HepG2 (cell line): Measurements from ENCODE around the gene TGM4. TPM values are rescaled to one million over a fixed set of nuclear protein-coding genes. Genes with fewer than 3 reads are reported as not detected.

ENCODE experiments used
- ATAC-seq: fragments of 200-7000 bp; cut with Tn5 transposase; 3 replicates; pipeline ENCODE4 v1.9.1; 2020; ENCODE audit warnings: mild to moderate bottlenecking, moderate library complexity
- BruUV-seq: library from RNA; stranded (reverse); fragments of 400-500 nt; replicated peaks from 2 replicates; lab custom pipeline; 2021; lab: Mats Ljungman, UMichigan
- CTCF ChIA-PET: fragments of 300-600 bp; formaldehyde crosslinking; extraction: SDS; loops from one replicate; lab custom pipeline; 2021; ENCODE audit warnings: low total read pairs, inconsistent platforms, low intra/inter-chr PET ratio; lab: Yijun Ruan, JAX
- POLR2A ChIA-PET: fragments of 350-600 bp; sonication (Branson Sonifier 250); formaldehyde crosslinking; loops from one replicate; lab custom pipeline; 2020; ENCODE audit warnings: antibody characterized with exemption, inconsistent platforms; lab: Yijun Ruan, JAX
- DNase-seq: peaks from one replicate; pipeline ENCODE4 v3.0.0-alpha.2; 2015; ENCODE audit warnings: low spot score
- FAIRE-seq: peaks from 3 replicates; lab custom pipeline; 2011; peaks lifted over from hg19 to GRCh38; lab: Jason Lieb, UNC
- H2AFZ ChIP-seq: one replicate; pipeline ENCODE4 v1.6.1; 2011; ENCODE audit warnings: low read length, inconsistent platforms
- H3K27ac ChIP-seq: fragments of 300-600 bp; 3 replicates; pipeline ENCODE4 v1.8.0; 2011; ENCODE audit warnings: mixed run types, mild to moderate bottlenecking, mixed read lengths, low read length, inconsistent platforms; ENCODE audit not compliant: insufficient read depth; ENCODE audit errors: extremely low read length
- H3K27me3 ChIP-seq, 2 experiments: fragments of 200-600 bp in 1 of 2; 2 replicates in 1 of 2; 3 replicates in 1 of 2; pipeline versions ENCODE4 v1.6.0 to v1.8.0; 2011; ENCODE audit warnings: low read length in 2 of 2, mild to moderate bottlenecking in 2 of 2, moderate library complexity in 2 of 2, inconsistent platforms in 1 of 2; ENCODE audit not compliant: insufficient read depth in 2 of 2, control insufficient read depth in 1 of 2
- H3K36me3 ChIP-seq, 2 experiments: fragments of 200-600 bp in 1 of 2; replicated peaks in 1 of 2; 2 replicates in 1 of 2; 3 replicates in 1 of 2; pipeline versions ENCODE4 v1.5.1 to v1.8.0; 2011; ENCODE audit warnings: low read length in 2 of 2, inconsistent platforms in 1 of 2; ENCODE audit not compliant: insufficient read depth in 2 of 2, control insufficient read depth in 1 of 2
- H3K4me1 ChIP-seq: 2 replicates; pipeline ENCODE4 v1.5.1; 2012; ENCODE audit warnings: low read length, inconsistent platforms; ENCODE audit not compliant: insufficient read depth
- H3K4me2 ChIP-seq: 2 replicates; pipeline ENCODE4 v1.6.0; 2011; ENCODE audit warnings: low read depth, low read length, inconsistent platforms
- H3K4me3 ChIP-seq, 3 experiments: fragments of 200-600 bp in 1 of 3; sonication (generic), shearing (Covaris generic) in 1 of 3; replicated peaks in 1 of 3; 2 replicates each; pipeline ENCODE4 v1.5.1; 2011 to 2016; ENCODE audit warnings: low read length in 3 of 3, inconsistent platforms in 2 of 3, low read depth in 2 of 3, mild to moderate bottlenecking in 2 of 3, control low read depth in 1 of 3, mixed read lengths in 1 of 3; ENCODE audit not compliant: insufficient read depth in 1 of 3
- H3K79me2 ChIP-seq: one replicate; pipeline ENCODE4 v1.6.1; 2011; ENCODE audit warnings: low read length, inconsistent platforms; ENCODE audit not compliant: insufficient read depth
- H3K9ac ChIP-seq: 2 replicates; pipeline ENCODE4 v1.6.0; 2011; ENCODE audit warnings: mild to moderate bottlenecking, low read depth, low read length, inconsistent platforms; ENCODE audit not compliant: insufficient read depth
- H3K9me3 ChIP-seq: 2 replicates; pipeline ENCODE4 v1.5.1; 2012; ENCODE audit warnings: mild to moderate bottlenecking, low read length
- H4K20me1 ChIP-seq: 2 replicates; pipeline ENCODE4 v1.6.0; 2011; ENCODE audit warnings: inconsistent platforms, mild to moderate bottlenecking, low read length, moderate library complexity; ENCODE audit not compliant: insufficient read depth
- BRD4 ChIP-seq: sonication (generic); formaldehyde crosslinking; IDR thresholded peaks from 2 replicates; pipeline ENCODE4 v1.4.0; 2020; ENCODE audit warnings: missing genetic modification reagents
- FOXK1 ChIP-seq: sonication (generic); formaldehyde crosslinking; IDR thresholded peaks from 2 replicates; pipeline ENCODE4 v1.4.0; 2020; ENCODE audit warnings: low read depth, missing genetic modification reagents, borderline replicate concordance
- FOXO4 ChIP-seq: sonication (generic); formaldehyde crosslinking; conservative IDR thresholded peaks from 2 replicates; pipeline ENCODE4 v1.8.1; 2023; ENCODE audit warnings: missing genetic modification reagents
- HDAC6 ChIP-seq: fragments of 200-600 bp; sonication (generic); IDR thresholded peaks from 2 replicates; pipeline ENCODE4 v1.7.0; 2017; ENCODE audit warnings: mild to moderate bottlenecking, antibody characterized with exemption, low read length, low read depth
- HMG20A ChIP-seq: IDR thresholded peaks from 2 replicates; pipeline ENCODE4 v1.6.1; 2016; ENCODE audit warnings: borderline replicate concordance
- IKZF4 ChIP-seq: sonication (generic); formaldehyde crosslinking; IDR thresholded peaks from 2 replicates; pipeline ENCODE4 v1.5.1; 2020; ENCODE audit warnings: borderline replicate concordance, mild to moderate bottlenecking, low read depth, missing genetic modification reagents; ENCODE audit errors: not compliant biosample characterization
- JUN ChIP-seq: sonication (generic); formaldehyde crosslinking; IDR thresholded peaks from 2 replicates; pipeline ENCODE4 v1.4.0; 2020; ENCODE audit warnings: mild to moderate bottlenecking, missing genetic modification reagents
- JUNB ChIP-seq: sonication (generic); formaldehyde crosslinking; IDR thresholded peaks from 2 replicates; pipeline ENCODE4 v1.8.0; 2022; ENCODE audit warnings: missing genetic modification reagents, mild to moderate bottlenecking, borderline replicate concordance
- LBX2 ChIP-seq: sonication (generic); formaldehyde crosslinking; IDR thresholded peaks from 2 replicates; pipeline ENCODE4 v1.5.0; 2020; ENCODE audit warnings: missing genetic modification reagents, mild to moderate bottlenecking, borderline replicate concordance
- MBD4 ChIP-seq: IDR thresholded peaks from 2 replicates; pipeline ENCODE4 v1.6.1; 2012; ENCODE audit warnings: low read length, inconsistent platforms, borderline replicate concordance
- MBNL3 ChIP-seq: fragments of 250-450 bp; sonication (Bioruptor Pico); conservative IDR thresholded peaks from 2 replicates; pipeline ENCODE4 v1.8.0; 2022; ENCODE audit warnings: mild to moderate bottlenecking, inconsistent platforms
- MED8 ChIP-seq: sonication (generic); formaldehyde crosslinking; IDR thresholded peaks from 2 replicates; pipeline ENCODE4 v1.8.1; 2023; ENCODE audit warnings: mild to moderate bottlenecking, missing genetic modification reagents; ENCODE audit not compliant: insufficient replicate concordance
- NBN ChIP-seq: fragments of 450-650 bp; conservative IDR thresholded peaks from 2 replicates; pipeline ENCODE4 v1.6.1; 2017
- PAX8 ChIP-seq: sonication (generic); formaldehyde crosslinking; IDR thresholded peaks from 2 replicates; pipeline ENCODE4 v1.8.0; 2022; ENCODE audit warnings: mild to moderate bottlenecking, missing genetic modification reagents, borderline replicate concordance
- RARA ChIP-seq: IDR thresholded peaks from 2 replicates; pipeline ENCODE4 v1.6.1; 2016; ENCODE audit warnings: missing genetic modification reagents, missing compliant biosample characterization
- RXRB ChIP-seq: IDR thresholded peaks from 2 replicates; pipeline ENCODE4 v1.6.1; 2016; ENCODE audit warnings: borderline replicate concordance, missing genetic modification reagents, missing compliant biosample characterization
- TCF7L2 ChIP-seq: IDR thresholded peaks from 2 replicates; pipeline ENCODE4 v1.6.1; 2011; ENCODE audit warnings: mild to moderate bottlenecking, low read depth, low read length, moderate library complexity
- ZKSCAN1 ChIP-seq: fragments of 150-350 bp; IDR thresholded peaks from 2 replicates; pipeline ENCODE4 v1.6.1; 2014; ENCODE audit warnings: low read length
- ZNF33B ChIP-seq: sonication (generic); formaldehyde crosslinking; IDR thresholded peaks from 2 replicates; pipeline ENCODE4 v1.5.1; 2020; ENCODE audit warnings: mild to moderate bottlenecking, missing genetic modification reagents
- ZNF354B ChIP-seq: sonication (generic); formaldehyde crosslinking; IDR thresholded peaks from 2 replicates; pipeline ENCODE4 v1.8.0; 2022; ENCODE audit warnings: mild to moderate bottlenecking, missing genetic modification reagents
- ZNF556 ChIP-seq: sonication (generic); formaldehyde crosslinking; IDR thresholded peaks from 2 replicates; pipeline ENCODE4 v1.4.0; 2020; ENCODE audit warnings: mild to moderate bottlenecking, missing genetic modification reagents, borderline replicate concordance
- ZNF772 ChIP-seq: sonication (generic); formaldehyde crosslinking; IDR thresholded peaks from 2 replicates; pipeline ENCODE4 v1.5.0; 2020; ENCODE audit warnings: mild to moderate bottlenecking, missing genetic modification reagents
- ZNF790 ChIP-seq: sonication (generic); formaldehyde crosslinking; IDR thresholded peaks from 2 replicates; pipeline ENCODE4 v1.8.0; 2022; ENCODE audit warnings: missing genetic modification reagents, mild to moderate bottlenecking, borderline replicate concordance
- WGBS: methylation state at CpG from one replicate; pipeline ENCODE4 v1.1.6; 2017; ENCODE audit warnings: low lambda C conversion rate; 5-methylcytosine and 5-hydroxymethylcytosine counted together
- in situ Hi-C: cut with HindIII; loops from 2 replicates; pipeline ENCODE4 v1.10.0; 2017; ENCODE audit warnings: low pct_unique_long_range_greater_than_20kb; ENCODE audit not compliant: extremely low pct_ligation_motif_present
- intact Hi-C: fragments of 100-400 bp; cut with micrococcal nuclease; formaldehyde crosslinking; loops from one replicate; pipeline ENCODE4 v1.10.0; 2022; ENCODE audit not compliant: unreplicated experiment
- polyA plus RNA-seq, 8 experiments: library from polyadenylated mRNA; depleted of rRNA in 3 of 8; stranded (reverse) in 7 of 8; unstranded in 1 of 8; fragments of >200 nt; fragmentation: Illumina TruSeq in 4 of 8; extraction: Trizol in 4 of 8; gene quantifications; 2 replicates each; pipeline versions ENCODE4 v1.2.1 to v1.2.3, GENCODE V29; 2011 to 2016; ENCODE audit warnings: low read depth in 4 of 8, missing spikeins in 1 of 8, mixed read lengths in 1 of 8; ENCODE audit not compliant: insufficient read depth in 1 of 8
- total RNA-seq, 5 experiments: library from RNA; depleted of rRNA; stranded (reverse); fragments of >200 nt; fragmentation: Illumina TruSeq; extraction: Trizol; gene quantifications; 2 replicates each; pipeline ENCODE4 v1.2.3, GENCODE V29; 2016; ENCODE audit warnings: low read depth in 1 of 5

TGM4 gene
- total and polyA plus RNA-seq, 2 of the 13 experiments (the other 11 are each of a cell fraction or from before 2014, with no cell fraction given): 0.07 to 0.15 TPM

- no peak for TF ChIP-seq BRD4
- TF ChIP-seq ZNF354B: no peak
- TF ChIP-seq MBD4: no peak
- no peak for TF ChIP-seq ZNF790 (CRISPR knock-in tag)
- TF ChIP-seq JUNB (CRISPR knock-in tag): no peak
- TF ChIP-seq NBN: no peak
- TF ChIP-seq TCF7L2: no peak
Observed at GRCh38 chr3:44961888-44962287, 87.5 kb downstream of the TGM4 start (continued).

GRCh38 chr3:44962621-44963393 lies 88.4 kb downstream of the TGM4 start:
- ATAC-seq (no peak), FAIRE-seq (no peak), DNase-seq (no peak)
- CTCF ChIA-PET: no interaction called here
- Histone ChIP-seq H3K4me3 (no peak overlapping the region), H4K20me1 (no peaks in the 10 kb centered on the region), H3K9ac (no peak overlapping the region), H3K9me3 (no peaks in the 10 kb centered on the region), H3K27me3 (no peaks in the 10 kb centered on the region), H3K4me1 (no peaks in the 10 kb centered on the region), H2AFZ (no peak overlapping the region), H3K79me2 (peaks cover 29% of the 10 kb centered on the region), H3K36me3 (peaks cover 8 to 9% of the 10 kb centered on the region in 2 experiments; a peak in 4 of 5 replicates), H3K4me2 (no peak overlapping the region), H3K27ac (no peak overlapping the region)
- POLR2A ChIA-PET: no interaction called here
- BruUV-seq: no TSS peak
- intact Hi-C loops: no loop called here
- in situ Hi-C loops: no loop called here
- 98% methylated on average over 6 of the region's 6 CpGs for WGBS
- TF ChIP-seq RARA (CRISPR knock-in tag) (no peak), LBX2 (no peak), ZNF772 (CRISPR knock-in tag) (no peak), JUN (CRISPR knock-in tag) (no peak), FOXO4 (CRISPR knock-in tag) (no peak), ZNF33B (no peak), PAX8 (CRISPR knock-in tag) (no peak), MBNL3 (CRISPR knock-in tag) (no peak), RXRB (CRISPR knock-in tag) (no peak), ZKSCAN1 (no peak), MED8 (CRISPR knock-in tag) (no peak), IKZF4 (CRISPR knock-in tag) (no peak), HMG20A (no peak), HDAC6 (no peak), FOXK1 (CRISPR knock-in tag) (no peak), ZNF556 (CRISPR knock-in tag) (no peak)
